GM18951 (cell line): ENCODE data around the gene CD101.

Experiments used
- POLR2A ChIP-seq: IDR thresholded peaks from 4 replicates; pipeline ENCODE4 v1.6.1; 2011; ENCODE audit warnings: mild to moderate bottlenecking; ENCODE audit not compliant: insufficient read length, insufficient read depth; ENCODE audit errors: extremely low read depth
- in situ Hi-C: fragments of 300-500 bp; cut with MboI; formaldehyde crosslinking; loops from one replicate; pipeline ENCODE4 v1.12.0; 2022; ENCODE audit warnings: low sequenced_read_pairs, mixed read lengths, inconsistent platforms; ENCODE audit not compliant: unreplicated experiment

Gene CD101

DNA sequence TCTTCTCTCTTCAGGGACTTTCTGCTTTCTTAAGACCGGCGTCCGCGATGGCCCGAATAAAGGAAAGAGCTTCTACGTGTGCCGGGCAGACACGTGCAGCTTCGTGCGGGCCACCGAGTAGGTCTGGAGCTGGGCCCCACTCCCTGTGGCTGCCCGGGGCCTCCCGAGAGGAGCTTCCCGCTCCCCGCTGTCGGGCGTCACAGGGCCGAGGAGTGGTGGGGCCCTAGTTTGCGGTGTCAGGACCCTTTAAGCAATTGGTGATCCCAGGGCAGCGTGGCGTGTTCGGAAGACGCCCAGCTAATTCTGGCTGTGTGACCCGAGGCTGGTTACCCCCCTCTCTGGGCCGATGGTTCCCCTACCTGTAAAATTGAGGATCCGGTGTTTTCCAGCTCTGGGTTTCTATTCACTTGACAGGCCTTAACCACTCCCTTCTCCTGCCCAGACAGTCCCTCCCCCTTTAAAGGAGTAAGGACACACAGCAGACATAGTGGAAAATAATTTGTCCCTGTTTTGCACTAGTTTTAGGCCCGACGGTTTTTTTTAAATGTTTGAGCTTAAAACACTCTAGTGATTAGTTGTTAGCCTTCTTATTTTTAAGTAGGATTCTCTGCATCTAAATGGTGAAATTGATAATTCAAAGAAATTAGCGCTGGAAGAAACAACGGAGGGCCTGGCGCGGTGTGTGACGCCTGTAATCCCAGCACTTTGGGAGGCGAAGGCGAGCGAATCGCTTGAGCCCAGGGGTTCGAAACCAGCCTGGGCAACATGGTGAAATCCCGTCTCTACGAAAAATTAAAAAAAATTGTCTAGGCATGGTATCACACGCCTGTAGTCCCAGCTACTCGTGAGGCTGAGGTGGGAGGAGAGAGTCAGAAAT lies 59.1 kb downstream of the CD101 start:
- TF ChIP-seq POLR2A = peak; percentile 59
- in situ Hi-C loops = no loop called here

DNA sequence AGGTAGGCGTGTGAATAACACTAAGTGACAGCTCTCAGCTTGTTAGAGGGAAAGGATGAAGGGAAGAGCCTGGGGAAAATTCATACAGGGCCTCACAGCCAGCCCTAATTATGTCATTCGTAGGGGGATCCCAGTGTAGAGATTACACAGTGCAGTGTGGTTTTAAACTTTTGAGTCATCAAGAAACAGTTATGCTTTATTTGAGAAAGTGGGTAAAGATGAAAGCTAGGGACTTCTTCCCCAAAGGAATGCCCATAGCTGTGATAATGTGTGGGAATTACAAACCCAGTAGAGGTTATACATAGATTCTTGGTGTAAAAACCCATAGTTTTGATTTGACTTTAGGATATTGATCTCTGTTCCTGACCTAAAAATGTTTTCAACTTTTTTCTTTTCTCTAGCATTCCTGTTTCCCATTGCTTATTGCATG lies 60.4 kb downstream of the CD101 start:
- no peak for TF ChIP-seq POLR2A
- in situ Hi-C loops = no loop called here

DNA sequence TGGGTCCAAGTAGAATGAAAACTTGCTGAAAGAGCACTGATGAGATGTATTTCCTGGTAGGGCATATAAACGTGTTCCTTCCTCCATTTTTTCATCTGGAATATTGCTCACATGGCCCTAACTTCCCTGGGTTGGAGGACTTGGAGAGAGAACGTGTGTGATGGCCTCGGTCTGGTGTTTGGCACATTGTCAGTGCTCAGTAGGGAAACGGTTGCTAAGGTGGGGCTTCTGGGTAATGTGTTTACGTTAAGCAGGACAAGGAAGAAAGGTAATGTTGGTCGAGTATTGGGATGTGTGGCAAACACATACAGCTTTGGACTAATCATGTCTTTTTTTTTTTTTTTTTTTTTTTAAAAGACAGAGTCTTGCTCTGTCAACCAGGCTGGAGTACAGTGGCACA lies 64.8 kb downstream of the CD101 start:
- in situ Hi-C loops = no loop called here
- no peak for TF ChIP-seq POLR2A

DNA sequence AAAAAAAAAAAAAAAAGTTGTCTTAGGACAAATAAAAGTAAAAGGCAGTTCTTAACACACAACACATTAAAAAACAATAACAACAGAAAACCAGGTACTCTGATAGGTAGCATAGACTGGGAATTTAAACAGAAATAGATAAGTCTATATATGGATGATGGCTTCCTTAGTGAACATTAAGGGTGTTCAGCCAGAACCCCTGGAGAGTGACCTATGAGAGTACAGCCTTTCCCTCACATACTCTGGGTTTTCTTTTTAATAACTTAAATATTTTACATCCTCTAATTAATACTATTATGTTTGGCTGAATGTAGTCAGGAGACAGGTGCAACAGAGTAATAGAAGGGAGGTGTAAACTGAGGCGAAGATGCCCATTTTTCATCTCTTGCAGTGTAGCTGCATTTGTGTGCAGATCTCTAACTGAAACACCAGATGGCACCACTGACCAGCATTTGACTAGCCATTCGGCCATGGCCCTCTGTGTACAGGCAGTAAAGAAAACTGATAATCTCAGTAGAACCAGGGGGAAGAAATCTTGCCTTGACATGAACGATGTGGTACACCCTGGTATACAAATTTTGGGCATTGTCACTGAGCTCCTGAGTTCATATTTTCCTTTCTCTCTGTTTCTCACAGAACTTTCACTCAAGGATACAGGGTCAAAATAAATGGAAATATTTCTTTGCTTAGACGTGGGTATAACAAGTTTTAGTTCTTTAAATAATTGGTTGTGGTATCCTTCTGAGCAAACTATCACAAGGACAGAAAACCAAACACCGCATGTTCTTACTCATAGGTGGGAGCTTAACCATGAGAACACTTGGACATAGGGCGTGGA lies 66.2 kb downstream of the CD101 start:
- TF ChIP-seq POLR2A = no peak
- in situ Hi-C loops = no loop called here

DNA sequence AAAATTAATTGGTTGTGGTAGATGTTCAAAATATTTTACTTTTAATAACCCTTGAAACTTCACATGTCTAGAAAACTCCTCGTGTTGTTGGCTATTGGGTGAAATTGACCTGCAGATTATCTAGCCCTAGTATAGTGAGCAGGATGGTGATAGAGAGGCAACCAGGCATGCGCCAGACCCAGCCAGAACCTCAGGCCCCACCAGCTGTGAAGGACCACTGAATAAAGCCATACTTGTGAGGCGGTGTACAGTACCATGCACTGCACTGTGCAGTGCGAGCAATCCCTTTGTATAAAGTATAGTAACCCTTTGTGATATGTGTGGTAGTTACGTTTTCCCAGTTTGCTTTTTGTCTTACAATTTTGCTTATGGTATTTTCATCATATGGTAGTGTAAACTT lies 67.0 kb downstream of the CD101 start:
- in situ Hi-C loops = no loop called here
- TF ChIP-seq POLR2A = no peak

DNA sequence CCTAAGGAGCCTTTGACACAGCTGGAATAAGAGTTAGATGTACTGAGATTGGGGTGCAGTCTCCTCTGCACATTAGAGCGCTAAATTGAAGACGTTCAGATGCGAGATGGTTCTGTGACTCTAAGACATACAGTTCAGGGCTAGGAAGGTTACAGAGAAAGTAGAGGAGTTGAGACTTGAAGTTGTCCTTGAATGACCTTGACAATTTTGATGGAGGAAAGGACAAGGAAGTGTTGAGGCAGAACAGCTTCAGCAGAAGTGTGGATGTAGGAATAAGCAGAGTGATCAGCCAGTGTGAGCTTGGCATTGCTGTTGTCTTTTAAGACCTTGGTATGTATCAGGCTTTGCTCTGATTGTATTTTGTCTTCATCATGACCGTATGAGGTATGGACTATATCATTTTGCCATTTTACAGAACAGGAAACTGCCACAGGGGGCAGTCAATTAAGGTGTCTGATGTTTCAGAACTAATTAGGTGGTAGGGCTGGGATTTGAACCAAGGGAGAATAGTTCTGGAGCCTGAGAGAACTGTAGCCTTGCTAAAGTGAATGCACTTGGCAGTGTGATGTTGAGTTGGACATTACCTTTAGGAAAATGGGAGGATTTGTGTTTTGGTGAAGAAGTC lies 67.8 kb downstream of the CD101 start:
- in situ Hi-C loops = no loop called here
- no peak for TF ChIP-seq POLR2A

DNA sequence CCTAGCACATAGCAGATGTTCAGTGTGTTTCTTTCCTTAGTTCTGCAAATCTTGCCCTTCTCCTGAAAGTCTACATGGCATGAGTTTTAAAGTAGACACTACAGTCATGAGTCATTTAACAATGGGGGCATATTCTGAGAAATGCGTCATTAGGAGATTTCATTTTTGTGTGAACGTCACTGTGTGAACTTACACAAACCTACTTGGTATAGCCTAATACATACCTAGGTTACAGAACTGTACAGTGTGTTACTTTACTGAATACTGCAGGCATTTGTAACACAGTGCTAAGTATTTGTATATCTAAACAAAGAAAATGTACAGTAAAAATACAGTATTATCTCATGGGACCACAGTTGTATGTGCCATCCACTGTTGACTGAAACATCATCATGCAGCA lies 68.6 kb downstream of the CD101 start:
- in situ Hi-C loops = no loop called here

DNA sequence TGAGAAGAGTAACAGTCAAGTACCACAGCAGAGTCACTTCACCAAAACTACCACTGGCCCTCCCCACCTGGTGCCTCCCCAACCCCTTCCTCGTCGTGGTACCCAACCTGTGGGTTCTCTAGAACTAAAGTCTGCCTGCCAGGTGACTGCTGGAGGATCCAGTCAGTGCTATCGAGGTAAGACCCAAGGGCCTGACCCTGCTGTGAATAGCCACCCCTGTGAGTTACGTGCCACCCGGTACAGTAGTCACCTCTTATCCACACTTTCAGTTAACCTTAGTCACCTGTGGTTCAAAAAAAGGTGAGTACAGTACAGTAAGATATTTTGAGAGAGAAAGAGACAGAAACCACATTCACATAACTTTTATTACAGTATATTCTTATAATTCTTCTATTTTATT lies 75.1 kb downstream of the CD101 start:
- no peak for TF ChIP-seq POLR2A
- in situ Hi-C loops = no loop called here

More for the DNA sequence above, 68.6 kb downstream of the CD101 start:
- TF ChIP-seq POLR2A = no peak

DNA sequence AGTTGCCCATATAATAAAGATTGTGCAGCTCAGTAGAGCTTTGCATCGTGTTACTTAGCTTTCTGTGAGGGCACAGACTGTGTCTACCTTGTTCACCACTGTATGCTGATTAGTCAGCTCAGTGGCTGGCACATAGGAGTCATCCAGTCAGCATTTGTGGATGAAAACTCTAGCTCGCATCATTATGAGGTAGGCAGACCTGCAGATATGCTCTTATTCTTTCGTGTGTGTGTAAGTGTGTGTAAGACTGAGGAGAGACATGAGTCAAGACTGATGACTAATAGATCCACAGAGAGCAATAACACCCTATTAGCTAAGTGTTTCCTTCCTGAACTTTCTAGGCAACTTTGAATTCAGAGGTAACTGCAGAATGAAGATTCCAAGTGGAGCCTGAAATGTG lies 75.7 kb downstream of the CD101 start:
- TF ChIP-seq POLR2A = no peak
- in situ Hi-C loops = no loop called here

DNA sequence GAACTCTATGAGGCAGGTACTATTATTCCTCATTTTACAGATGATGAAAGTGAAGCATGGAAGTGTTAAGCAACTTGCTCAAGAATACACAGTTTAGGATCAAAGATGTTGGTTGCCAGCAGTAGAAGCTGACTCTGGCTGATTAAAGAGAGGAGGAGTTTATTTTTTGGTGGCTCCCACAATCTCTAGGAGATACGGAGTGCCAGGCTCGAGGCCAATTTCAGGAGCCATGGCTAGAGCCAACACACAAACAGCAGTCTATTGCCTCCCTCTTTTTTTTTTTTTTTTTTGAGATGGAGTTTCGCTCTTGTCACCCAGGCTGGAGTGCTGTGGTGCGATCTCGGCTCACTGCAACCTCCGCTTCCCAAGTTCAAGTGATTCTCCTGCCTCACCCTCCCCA lies 78.2 kb downstream of the CD101 start:
- no peak for TF ChIP-seq POLR2A
- in situ Hi-C loops = no loop called here

DNA sequence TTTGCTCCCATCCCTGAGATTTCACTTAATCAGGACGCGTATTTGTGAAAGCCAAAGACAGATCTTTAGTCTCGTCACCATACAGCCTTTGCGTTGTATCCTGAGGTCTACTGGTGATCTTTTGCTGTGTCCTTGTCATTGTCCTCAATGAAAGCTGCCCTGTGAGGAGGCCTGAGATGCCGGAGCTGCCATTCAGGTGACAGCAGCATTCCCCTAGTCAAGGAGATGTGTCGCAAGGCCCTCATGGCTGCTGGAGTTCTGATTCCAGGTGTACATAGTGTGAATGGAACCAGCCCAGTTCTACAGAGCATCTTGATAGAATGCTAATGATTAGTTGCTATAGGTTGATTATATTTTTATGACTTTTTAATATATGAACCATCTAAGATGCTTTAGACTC lies 82.7 kb downstream of the CD101 start:
- in situ Hi-C loops = no loop called here

More for the DNA sequence above, 82.7 kb downstream of the CD101 start:
- TF ChIP-seq POLR2A = no peak
